TTC549 (cell line): ENCODE measurements around the gene TRIM45.
"Not testable (repeated sequence)": the region's sequence is repeated elsewhere in the genome, so short reads cannot be mapped to it uniquely, and the experiment has no call there.

Source experiments
- FAIRE-seq: peaks from 2 replicates; lab custom pipeline; 2012; peaks lifted over from hg19 to GRCh38; lab: Jason Lieb, UNC

Gene TRIM45

GRCh38 chr1:117130526-117130925 lies 9.0 kb upstream of the TRIM45 start:
- FAIRE-seq: no peak

DNA sequence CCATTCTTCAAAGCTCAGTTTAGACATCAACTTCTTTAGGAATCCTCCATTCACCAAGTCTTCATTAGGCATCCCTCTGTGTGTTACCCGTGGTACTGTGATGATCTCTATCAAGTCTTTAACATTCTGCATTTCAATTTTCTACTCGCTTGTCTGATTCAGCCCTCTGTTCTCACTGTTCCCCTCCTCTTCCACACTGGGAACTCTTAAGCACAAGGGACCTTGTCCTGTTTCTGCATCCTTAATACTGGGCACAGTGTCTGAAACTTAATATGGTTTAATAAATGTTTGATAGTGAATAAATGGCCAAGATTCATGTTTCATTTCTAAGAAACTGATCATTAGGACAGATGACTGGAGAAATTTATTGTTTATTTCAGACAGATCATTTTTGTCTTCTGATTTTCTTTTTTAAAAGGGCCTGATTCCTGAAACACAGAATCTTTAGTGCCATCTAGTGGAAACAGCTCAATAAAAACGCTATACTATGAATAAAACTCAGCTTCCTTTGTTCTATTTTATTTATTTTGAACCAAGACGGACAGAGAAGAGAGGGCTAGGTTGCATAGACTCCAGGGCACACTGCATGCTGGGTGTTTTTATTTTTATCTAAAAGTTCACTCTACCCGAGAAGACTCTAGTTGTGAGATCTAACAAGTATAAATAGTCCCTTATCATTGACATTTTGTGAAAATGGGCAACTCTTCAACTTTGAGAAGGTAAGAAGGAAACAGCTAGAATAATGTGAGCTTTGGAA lies 7.0 kb upstream of the TRIM45 start:
- no peak for FAIRE-seq

DNA sequence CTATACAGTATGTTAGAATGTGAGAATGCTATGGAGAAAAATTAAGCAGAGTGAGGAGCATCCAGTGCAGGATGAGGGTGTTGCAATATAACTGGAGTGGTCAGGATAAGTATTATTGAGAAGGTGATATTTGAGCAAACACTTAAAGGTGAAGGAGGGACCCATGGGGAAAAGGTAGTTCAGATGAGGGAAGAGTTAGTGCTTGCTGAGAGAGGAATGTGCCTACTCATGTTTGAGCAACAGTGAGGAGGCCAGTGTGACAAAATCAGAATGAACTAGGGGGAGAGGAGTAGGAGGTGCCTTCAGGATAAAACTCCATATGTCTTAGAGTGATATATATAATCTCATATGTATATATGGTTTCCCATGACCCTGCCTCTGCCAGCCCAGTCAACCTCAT lies 6.2 kb upstream of the TRIM45 start:
- FAIRE-seq: no peak

GRCh38 chr1:117124661-117125060 lies 3.1 kb upstream of the TRIM45 start:
- FAIRE-seq: no peak

GRCh38 chr1:117123274-117123673 lies 1.7 kb upstream of the TRIM45 start:
- FAIRE-seq: no peak

- FAIRE-seq: no peak
Measured at GRCh38 chr1:117122330-117123025, 929 bp upstream of the TRIM45 start.

DNA sequence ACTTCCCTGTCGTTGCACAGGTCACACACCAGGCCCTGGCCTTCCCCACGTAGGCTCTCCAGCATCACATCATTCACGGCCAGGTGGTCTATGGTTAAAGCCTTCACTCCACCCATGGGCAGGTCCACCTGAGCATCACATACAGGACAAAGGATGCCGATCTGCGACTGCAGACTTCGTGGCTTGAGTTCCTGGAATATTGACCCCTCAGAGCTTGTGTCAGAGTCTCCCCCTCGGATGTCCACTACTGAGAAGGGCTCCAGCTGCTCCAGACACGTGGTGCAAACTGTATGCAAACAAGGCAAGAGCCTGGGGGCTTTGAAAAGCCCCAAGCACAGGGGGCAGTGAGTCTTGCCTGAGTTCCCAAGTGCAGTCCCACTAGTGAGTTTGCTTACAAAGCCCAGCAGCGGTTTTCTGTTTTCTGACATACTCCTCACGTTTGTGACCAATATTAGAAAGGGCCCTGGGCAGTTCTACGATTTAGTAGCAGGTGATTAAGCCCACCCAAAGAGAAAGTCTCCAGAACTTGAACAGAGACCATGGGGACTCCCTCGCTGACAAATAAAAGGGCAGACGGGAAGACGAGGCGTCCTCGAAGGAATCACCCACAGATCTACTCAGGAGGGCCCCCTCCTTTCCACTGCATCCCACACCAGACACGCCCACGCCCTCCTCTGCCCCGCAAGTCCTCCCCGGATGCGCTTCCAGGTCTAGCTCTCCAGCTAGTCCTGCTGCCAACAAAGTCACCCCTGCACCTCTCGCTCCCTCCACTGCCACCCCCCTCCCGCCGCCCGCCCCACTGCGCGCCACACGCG lies 568 bp downstream of the TRIM45 start:
- FAIRE-seq: no peak

DNA sequence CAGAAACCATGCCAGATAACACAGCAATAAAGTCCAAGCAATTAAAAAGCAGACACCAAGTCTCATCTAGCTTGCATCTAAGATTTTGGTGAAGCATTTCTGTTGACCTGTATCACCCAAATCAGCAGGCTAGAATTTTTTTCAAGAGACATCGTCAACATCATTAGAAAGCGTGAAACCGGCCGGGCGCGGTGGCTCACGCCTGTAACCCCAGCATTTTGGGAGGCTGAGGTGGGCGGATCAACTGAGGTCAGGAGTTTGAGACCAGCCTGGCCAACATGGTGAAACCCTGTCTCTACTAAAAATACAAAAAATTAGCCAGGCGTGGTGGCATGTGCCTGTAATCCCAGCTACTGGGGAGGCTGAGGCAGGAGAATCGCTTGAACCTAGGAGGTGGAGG lies 2.4 kb downstream of the TRIM45 start:
- FAIRE-seq: not testable (repeated sequence)

DNA sequence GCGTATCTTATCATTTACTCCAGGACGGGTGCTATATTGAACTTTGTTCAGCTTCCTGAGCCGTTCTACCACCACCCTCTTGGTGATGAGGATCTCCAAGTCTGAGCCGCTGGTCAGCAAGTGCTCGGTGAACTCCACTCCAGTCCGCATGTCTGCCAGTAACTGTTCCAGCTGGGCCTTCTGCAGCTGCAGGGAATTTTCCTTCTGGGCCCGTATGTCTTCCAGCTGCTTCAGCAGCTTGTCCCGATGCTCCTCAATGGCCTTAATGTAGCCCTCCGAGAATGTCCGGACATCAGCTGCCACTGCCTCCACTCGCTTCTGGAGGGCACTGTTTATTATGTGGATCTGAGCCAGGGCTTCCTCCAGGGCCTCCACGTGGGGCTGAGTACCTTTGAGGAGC lies 3.4 kb downstream of the TRIM45 start:
- FAIRE-seq: no peak

DNA sequence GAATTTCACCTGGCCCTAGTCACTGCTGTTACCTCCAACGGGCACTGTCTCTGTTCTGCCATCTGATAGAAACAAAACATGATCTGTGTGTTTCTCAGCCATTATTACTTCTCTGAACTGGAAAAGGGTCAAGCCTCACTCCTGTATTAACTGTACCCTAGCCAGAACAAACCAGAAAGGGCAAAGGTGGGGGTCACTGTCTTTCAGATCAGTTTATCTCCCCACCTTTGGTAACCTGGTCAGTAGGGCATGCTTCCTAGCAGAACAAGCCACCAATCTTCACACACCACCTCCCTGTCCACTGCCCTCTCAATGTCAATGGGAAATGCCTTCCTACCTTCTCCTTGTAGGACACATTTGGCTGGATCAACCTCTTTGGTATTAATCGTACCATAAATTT lies 3.9 kb downstream of the TRIM45 start:
- no peak for FAIRE-seq

DNA sequence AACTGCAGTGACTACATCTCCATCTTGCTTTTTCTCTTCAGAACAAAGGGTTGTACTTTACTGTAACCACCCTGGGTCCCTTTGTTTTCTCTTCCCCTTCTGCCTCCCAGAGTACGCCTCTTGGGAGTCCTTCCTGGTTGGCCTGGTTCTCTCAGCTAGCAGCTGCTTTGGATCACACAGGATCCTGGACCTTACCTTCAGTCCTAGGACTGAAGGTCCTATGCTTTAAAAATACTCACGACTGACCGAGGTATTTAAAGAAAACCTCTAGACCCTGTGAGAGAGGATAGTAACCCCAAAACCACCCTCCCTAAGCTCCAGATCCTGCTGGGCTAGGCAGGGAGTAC lies 4.8 kb downstream of the TRIM45 start:
- FAIRE-seq: no peak

DNA sequence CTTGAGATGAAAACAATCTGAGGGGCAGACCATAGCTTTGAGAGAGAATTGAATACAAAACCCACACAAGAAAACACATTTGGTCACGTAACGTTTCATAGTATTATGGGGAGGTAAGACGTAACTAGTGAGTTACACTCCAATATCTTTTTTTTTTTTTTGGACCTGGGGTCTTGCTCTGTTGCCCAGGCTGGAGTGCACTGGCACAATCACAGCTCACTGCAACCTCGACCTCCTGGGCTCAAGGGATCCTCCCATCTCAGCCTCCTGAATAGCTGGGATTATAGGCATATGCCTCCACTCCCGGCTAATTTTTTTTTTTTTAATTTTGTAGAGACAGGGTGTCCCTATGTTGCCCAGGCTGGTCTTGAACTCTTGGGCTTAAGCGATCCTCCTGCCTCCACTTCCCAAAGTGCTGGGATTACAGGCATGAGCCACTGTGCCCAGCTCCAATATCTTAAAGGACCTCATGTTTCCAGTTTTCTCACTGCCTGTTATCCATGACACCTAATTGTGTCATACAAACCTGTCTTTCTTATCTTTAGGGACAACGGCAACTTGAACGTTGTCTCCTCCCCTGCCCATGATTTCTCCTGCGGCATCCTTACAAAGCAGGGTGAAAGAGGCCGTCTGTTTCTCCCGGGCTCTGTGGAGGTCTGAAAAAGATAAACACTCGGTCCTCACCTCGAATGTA lies 5.3 kb downstream of the TRIM45 start:
- no peak for FAIRE-seq

DNA sequence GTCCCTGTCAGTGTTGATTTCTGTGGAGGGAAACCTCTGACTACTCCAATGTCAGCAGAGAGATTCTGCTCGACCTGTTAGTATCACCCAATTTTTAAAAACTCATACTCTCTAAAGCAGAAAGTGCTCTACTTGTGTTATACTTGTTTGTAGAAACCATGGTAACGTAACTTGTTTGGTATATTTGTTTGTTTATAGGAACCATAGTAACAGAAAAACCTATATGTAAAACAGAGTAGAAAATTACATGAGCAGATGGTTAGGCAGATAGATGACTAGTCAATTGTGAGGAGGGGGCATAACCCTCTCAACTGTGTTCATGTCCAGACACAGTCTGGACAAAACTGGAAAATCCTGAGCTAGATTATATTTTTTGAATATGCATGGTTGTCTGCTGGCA lies 6.7 kb downstream of the TRIM45 start:
- no peak for FAIRE-seq

GRCh38 chr1:117113199-117113598 lies 8.3 kb downstream of the TRIM45 start:
- FAIRE-seq: no peak

GRCh38 chr1:117112047-117112717 lies 9.4 kb downstream of the TRIM45 start:
- no peak for FAIRE-seq

DNA sequence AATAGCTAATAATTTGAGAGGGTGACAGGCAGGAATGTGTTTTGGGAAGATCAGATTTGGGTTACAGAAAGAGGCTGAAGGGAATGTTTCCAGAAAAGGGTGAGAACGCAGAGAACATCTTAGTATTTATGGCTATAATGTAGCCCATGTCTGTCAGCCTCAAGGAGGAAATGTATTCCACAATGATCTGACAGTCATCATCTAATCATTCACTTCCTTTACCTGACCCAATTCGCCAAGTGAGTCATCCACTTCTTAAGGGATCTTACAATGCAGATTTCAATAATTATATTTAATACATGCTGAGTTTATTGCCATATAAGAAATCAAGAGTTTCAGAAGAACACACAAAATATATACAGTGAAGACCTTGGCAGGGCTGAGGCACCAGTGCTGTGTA lies 10.8 kb downstream of the TRIM45 start:
- no peak for FAIRE-seq

- FAIRE-seq: no peak
Measured at GRCh38 chr1:117107364-117107763, 14.2 kb downstream of the TRIM45 start.

- no peak for FAIRE-seq
Measured at GRCh38 chr1:117106478-117106877, 15.1 kb downstream of the TRIM45 start.

GRCh38 chr1:117105722-117106121 lies 15.8 kb downstream of the TRIM45 start:
- no peak for FAIRE-seq

GRCh38 chr1:117104986-117105385 lies 16.6 kb downstream of the TRIM45 start:
- no peak for FAIRE-seq

DNA sequence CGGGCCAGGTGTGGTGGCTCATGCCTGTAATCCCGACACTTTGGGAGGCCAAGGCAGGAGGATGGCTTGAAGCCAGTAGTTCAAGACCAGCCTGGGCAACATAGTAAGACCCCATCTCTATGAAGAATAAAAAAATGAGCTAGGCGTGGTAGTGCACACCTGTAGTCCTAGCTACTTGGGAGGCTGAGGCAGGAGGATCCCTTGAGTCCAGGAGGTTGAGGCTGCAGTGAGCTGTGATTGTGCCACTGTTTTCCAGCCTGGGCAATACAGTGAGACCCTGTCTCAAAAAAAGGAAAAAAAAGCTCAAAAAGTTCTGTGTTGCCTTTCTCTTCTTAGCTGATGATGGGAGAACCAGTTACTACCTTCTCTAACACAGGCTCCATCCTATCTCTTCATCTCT lies 19.7 kb downstream of the TRIM45 start:
- not testable (repeated sequence) for FAIRE-seq

DNA sequence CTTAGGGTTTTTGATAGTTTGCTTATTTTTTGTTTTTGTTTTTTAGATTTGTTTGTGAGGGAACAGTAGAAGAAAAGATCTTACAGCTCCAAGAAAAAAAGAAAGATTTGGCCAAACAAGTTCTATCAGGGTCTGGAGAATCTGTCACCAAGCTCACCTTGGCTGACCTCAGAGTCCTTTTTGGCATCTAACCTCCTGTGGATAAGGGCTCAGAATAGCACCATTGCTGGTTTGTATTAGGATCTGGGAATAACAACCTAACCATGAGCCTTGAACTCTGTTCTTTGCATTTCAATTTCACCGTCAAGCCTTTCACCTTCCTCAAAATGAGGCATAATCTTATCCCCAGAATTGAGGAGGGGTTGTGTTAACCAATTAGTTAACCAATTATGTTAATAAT lies 20.2 kb downstream of the TRIM45 start:
- FAIRE-seq: no peak
